Activated T-cell treated with anti-CD3 and anti-CD28 coated beads, Interleukin-2, amount 50 U/mL, for 24 hours (primary cell): Measurements from ENCODE around the gene ENPP3.
A peak's percentile ranks its signal among the peaks of the same experiment; 100 is the strongest.
"Not testable (repeated sequence)": the region's sequence is repeated elsewhere in the genome, so short reads cannot be mapped to it uniquely, and the experiment has no call there.

Experiments used
- DNase-seq: peaks from one replicate; pipeline ENCODE4 v3.0.0-alpha.2; 2020
- H3K27ac Mint-ChIP-seq: 2 replicates; pipeline ENCODE4 v1.8.0; 2020; ENCODE audit warnings: mild to moderate bottlenecking, mixed read lengths
- H3K27me3 Mint-ChIP-seq: 2 replicates; pipeline ENCODE4 v1.8.0; 2020; ENCODE audit warnings: mixed read lengths
- H3K36me3 Mint-ChIP-seq: 2 replicates; pipeline ENCODE4 v1.8.0; 2020; ENCODE audit warnings: low read depth, mixed read lengths
- H3K4me1 Mint-ChIP-seq: 2 replicates; pipeline ENCODE4 v1.8.0; 2020; ENCODE audit warnings: low read depth, mixed read lengths
- H3K4me3 Mint-ChIP-seq: 2 replicates; pipeline ENCODE4 v1.8.0; 2020; ENCODE audit warnings: mild to moderate bottlenecking, moderate library complexity, mixed read lengths
- H3K9me3 Mint-ChIP-seq: 2 replicates; pipeline ENCODE4 v1.8.0; 2020; ENCODE audit warnings: mixed read lengths

ENPP3 gene

DNA sequence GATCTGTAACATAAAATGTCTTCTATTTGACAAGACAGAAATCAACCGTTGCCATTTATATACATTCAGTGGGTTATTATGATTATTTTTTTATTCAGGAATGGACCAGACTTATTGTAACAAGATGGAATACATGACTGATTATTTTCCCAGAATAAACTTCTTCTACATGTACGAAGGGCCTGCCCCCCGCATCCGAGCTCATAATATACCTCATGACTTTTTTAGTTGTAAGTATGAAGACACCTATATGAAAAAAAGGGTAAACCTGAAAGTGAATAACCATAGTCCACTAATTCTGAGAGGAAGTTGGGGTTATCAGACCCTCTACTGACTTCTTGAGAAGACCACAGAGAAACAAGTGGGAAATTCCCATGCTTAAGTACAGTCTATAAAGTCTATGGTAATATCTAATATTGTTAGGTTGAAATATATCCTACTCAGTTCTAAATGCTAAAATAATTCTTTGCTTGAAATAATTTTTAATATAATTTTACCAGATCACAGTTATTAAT lies 48.2 kb downstream of the ENPP3 start:
- DNase-seq, result no peak

GRCh38 chr6:131687022-131687421 lies 49.9 kb downstream of the ENPP3 start:
- Mint-ChIP-seq H3K4me1 (peaks cover 39% of the 10 kb centered on the region), H3K27me3 (peaks cover 2% of the 10 kb centered on the region), H3K9me3 (no peaks in the 10 kb centered on the region), H3K4me3 (no peak overlapping the region), H3K27ac (no peak overlapping the region), H3K36me3 (no peaks in the 10 kb centered on the region)
- DNase-seq, result no peak

More for the DNA sequence above, 48.2 kb downstream of the ENPP3 start:
- Mint-ChIP-seq H3K9me3 (no peaks in the 10 kb centered on the region), H3K27ac (peak overlapping the region; percentile 77), H3K4me1 (peaks cover 39% of the 10 kb centered on the region), H3K36me3 (no peaks in the 10 kb centered on the region), H3K27me3 (no peaks in the 10 kb centered on the region), H3K4me3 (no peak overlapping the region)

GRCh38 chr6:131688286-131688685 lies 51.2 kb downstream of the ENPP3 start:
- DNase-seq, result no peak
- Mint-ChIP-seq H3K9me3 (no peaks in the 10 kb centered on the region), H3K27me3 (peaks cover 2% of the 10 kb centered on the region), H3K27ac (peak overlapping the region; percentile 59), H3K4me3 (no peak overlapping the region), H3K36me3 (no peaks in the 10 kb centered on the region), H3K4me1 (peaks cover 38% of the 10 kb centered on the region)

DNA sequence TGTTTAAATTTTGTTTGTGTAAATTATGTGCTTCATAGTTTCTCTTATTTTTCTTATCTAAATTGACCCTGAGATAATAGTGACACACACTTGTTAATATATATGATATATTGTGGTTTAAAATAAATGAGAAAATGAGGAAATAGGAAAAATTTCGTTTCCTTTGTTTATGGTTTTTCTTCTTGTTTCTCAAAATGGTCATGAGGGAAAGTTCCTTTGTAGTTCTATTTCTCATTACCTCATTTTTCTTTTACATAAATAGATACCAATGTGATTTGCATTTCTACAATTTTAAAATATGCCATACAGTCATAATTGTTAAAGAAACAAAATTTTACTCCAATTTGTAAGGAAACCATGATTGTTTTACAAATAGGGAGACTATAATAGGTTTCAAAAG lies 54.9 kb downstream of the ENPP3 start:
- no peaks in the 10 kb centered on the region for H3K9me3 Mint-ChIP-seq

DNA sequence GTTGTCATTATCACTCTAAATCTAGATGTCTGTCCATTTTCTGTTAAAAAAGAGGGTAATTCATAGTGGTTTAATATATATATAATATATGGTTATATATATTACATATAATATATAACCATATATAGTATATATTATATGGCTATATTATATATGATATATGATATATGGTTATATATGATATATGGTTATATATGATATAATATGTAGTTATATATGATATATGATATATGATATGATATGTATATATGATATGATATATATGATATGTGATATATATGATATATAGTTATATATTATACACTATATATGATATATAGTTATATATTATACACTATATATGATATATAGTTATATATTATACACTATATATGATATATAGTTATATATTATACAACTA lies 55.5 kb downstream of the ENPP3 start:
- Mint-ChIP-seq H3K4me1 (peaks cover 19% of the 10 kb centered on the region), H3K36me3 (no peaks in the 10 kb centered on the region), H3K27me3 (peaks cover 2% of the 10 kb centered on the region), H3K27ac (no peak overlapping the region), H3K4me3 (no peak overlapping the region), H3K9me3 (no peaks in the 10 kb centered on the region)
- no peak for DNase-seq

More for the DNA sequence above, 54.9 kb downstream of the ENPP3 start:
- H3K27ac Mint-ChIP-seq, result no peak overlapping the region
- DNase-seq, result no peak
- no peak overlapping the region for H3K4me3 Mint-ChIP-seq
- no peaks in the 10 kb centered on the region for H3K36me3 Mint-ChIP-seq
- H3K27me3 Mint-ChIP-seq, result peaks cover 2% of the 10 kb centered on the region
- peaks cover 21% of the 10 kb centered on the region for H3K4me1 Mint-ChIP-seq

DNA sequence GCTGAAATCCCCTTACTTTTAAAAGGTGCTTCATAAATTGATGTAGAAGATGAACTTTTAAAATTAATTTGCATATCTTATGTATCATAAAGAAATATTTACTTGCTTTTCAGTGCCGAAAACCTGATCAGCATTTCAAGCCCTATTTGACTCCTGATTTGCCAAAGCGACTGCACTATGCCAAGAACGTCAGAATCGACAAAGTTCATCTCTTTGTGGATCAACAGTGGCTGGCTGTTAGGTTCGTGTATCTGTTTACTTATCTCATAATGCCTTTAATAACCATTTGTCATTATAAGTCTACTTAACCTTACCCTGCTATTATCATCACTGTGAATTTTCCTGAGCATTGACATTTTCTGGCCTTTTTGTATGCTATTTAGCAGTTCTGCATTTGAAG lies 56.3 kb downstream of the ENPP3 start:
- H3K36me3 Mint-ChIP-seq, result no peaks in the 10 kb centered on the region
- peaks cover 13% of the 10 kb centered on the region for H3K4me1 Mint-ChIP-seq
- H3K9me3 Mint-ChIP-seq, result no peaks in the 10 kb centered on the region
- H3K27ac Mint-ChIP-seq, result no peak overlapping the region
- no peak for DNase-seq
- H3K27me3 Mint-ChIP-seq, result peaks cover 2% of the 10 kb centered on the region
- no peak overlapping the region for H3K4me3 Mint-ChIP-seq

GRCh38 chr6:131694832-131695426 lies 57.8 kb downstream of the ENPP3 start:
- Mint-ChIP-seq H3K27me3 (peaks cover 2% of the 10 kb centered on the region), H3K4me3 (no peak overlapping the region), H3K27ac (no peak overlapping the region), H3K9me3 (no peaks in the 10 kb centered on the region), H3K36me3 (no peaks in the 10 kb centered on the region), H3K4me1 (peaks cover 2% of the 10 kb centered on the region)
- DNase-seq, result peak; percentile 32

DNA sequence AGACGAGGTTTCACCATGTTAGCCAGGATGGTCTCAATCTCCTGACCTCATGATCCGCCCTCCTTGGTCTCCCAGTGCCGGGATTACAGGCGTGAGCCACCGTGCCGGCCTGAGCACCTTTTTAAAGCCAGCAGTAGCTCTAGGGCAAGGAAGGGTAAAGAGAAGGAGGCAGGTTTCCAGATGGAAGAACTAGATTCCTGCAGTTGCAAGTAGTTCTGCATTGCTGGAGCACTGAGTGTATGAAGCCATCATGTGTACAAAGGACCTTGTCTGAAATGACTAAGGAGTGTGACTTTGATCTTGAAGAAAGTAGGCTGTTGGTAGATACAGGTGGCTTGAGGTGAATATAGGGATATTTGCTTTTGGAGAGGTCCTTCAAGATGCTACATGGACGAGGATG lies 59.9 kb downstream of the ENPP3 start:
- Mint-ChIP-seq H3K27ac (no peak overlapping the region), H3K9me3 (no peaks in the 10 kb centered on the region), H3K36me3 (no peaks in the 10 kb centered on the region), H3K27me3 (no peaks in the 10 kb centered on the region), H3K4me1 (peaks cover 2% of the 10 kb centered on the region), H3K4me3 (no peak overlapping the region)
- DNase-seq, result no peak

DNA sequence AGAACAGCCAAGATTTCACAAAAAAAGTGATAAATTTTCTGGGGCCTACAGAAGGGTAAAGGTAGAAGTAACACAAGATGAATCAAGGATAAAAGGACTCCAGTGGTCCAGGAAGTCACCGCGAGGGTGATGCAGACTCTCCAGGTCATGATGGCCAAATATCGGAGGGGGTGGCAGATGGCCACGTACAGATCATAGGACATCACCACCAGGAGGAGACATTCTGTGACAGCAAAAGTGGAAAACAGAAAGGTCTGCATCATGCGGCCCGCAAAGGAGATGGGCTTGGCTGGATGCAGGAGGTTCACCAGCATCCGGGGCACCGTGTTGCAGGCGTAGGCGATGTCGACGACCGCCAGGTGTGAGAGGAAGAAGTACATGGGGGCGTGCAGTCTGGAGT lies 63.7 kb downstream of the ENPP3 start:
- DNase-seq, H3K4me3 Mint-ChIP-seq, H3K9me3 Mint-ChIP-seq, H3K4me1 Mint-ChIP-seq, H3K27ac Mint-ChIP-seq, H3K27me3 Mint-ChIP-seq, H3K36me3 Mint-ChIP-seq: not testable (repeated sequence)

- H3K36me3 Mint-ChIP-seq, H3K9me3 Mint-ChIP-seq, H3K27me3 Mint-ChIP-seq, H3K27ac Mint-ChIP-seq, H3K4me3 Mint-ChIP-seq, H3K4me1 Mint-ChIP-seq, DNase-seq: not testable (repeated sequence)
Measured at GRCh38 chr6:131703905-131704304, 66.8 kb downstream of the ENPP3 start.

GRCh38 chr6:131710917-131711316 lies 73.8 kb downstream of the ENPP3 start, which contains the start of gene CTAGE9:
Gene CTAGE9 (minus strand): TSS chr6:131711017. CDS start chr6:131711017, 0 bp downstream.
- not testable (repeated sequence) for H3K27ac Mint-ChIP-seq, H3K4me3 Mint-ChIP-seq, DNase-seq, H3K27me3 Mint-ChIP-seq, H3K4me1 Mint-ChIP-seq, H3K36me3 Mint-ChIP-seq, H3K9me3 Mint-ChIP-seq

DNA sequence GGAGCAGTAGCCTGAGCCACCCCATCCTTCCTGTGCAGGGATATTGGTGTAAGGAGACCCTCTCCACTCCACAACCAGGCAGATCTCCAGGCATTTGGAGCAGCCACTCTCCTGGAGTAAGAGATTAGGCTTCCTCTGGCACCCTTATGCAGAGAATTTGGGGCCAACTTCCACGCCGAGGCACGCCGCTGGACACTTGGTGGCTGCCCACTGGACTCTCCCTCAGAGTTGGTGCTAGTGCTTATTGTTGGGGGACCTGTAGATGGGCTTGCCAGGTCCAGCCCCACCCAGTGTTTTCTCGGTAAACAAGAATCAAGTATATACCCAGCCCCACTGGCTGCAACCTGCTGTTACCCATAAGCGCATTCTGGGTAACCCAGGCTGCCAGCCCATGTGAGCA lies 78.5 kb downstream of the ENPP3 start:
- DNase-seq, H3K27ac Mint-ChIP-seq, H3K27me3 Mint-ChIP-seq, H3K36me3 Mint-ChIP-seq, H3K4me3 Mint-ChIP-seq, H3K4me1 Mint-ChIP-seq, H3K9me3 Mint-ChIP-seq: not testable (repeated sequence)

DNA sequence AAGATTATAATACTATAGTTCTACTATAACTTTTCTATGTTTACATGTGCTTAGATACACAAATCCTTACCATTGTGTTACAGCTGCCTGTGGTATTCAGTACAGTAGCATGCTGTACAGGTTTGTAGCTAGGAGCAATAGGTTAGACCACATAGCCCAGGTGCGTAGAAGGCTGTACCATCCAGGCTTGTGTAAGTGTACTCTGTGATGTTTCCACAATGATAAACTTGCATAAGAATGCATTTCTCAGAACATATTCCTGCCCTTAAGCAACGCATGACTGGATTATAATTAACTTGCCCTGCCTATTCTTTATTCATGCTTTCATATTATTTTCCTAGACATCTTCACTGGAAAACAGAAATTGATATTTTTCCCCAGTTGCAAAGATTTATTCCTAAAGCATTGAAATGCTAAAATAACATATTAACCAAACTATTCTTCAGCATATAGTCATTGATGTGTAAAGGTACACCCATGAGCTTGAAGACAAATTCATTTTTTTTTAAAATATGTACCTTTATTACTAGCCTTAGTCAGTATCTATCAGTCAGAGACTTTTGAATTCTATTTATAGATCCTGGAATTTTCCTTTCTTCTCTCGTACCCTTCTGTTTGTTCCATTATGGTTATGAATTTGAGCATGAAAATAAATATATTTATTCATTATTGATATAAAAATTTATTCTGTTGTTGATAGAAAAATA lies 80.9 kb downstream of the ENPP3 start:
- no peak overlapping the region for H3K4me3 Mint-ChIP-seq
- H3K36me3 Mint-ChIP-seq, result no peaks in the 10 kb centered on the region
- H3K9me3 Mint-ChIP-seq, result no peaks in the 10 kb centered on the region
- no peak overlapping the region for H3K27ac Mint-ChIP-seq
- DNase-seq, result no peak
- no peaks in the 10 kb centered on the region for H3K27me3 Mint-ChIP-seq
- H3K4me1 Mint-ChIP-seq, result no peaks in the 10 kb centered on the region

GRCh38 chr6:131721161-131721560 lies 84.1 kb downstream of the ENPP3 start:
- Mint-ChIP-seq H3K4me3 (no peak overlapping the region), H3K4me1 (peaks cover 3% of the 10 kb centered on the region), H3K36me3 (no peaks in the 10 kb centered on the region), H3K9me3 (no peaks in the 10 kb centered on the region), H3K27me3 (no peaks in the 10 kb centered on the region), H3K27ac (no peak overlapping the region)
- DNase-seq, result no peak

DNA sequence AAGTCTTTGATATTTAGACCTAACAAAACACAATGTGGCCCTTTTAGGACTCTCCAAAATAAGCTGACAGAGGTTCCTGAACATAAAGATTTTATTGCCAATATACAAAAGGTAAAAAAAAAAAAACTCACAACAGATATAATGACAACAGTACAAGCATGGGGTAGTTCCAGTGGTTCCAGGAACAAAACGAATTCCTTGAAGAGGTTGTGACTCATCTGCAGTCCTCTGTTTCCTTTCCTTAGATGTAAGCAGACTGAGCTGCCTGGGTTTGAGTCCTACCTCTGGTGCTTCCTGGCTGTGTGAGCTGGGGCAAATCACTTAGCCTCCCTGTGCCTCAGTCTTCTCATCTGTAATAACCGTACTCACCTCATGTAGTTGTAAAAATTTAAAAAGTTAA lies 87.0 kb downstream of the ENPP3 start:
- Mint-ChIP-seq H3K27ac (no peak overlapping the region), H3K9me3 (peaks cover 5% of the 10 kb centered on the region), H3K4me1 (peaks cover 3% of the 10 kb centered on the region), H3K27me3 (no peaks in the 10 kb centered on the region), H3K36me3 (no peaks in the 10 kb centered on the region), H3K4me3 (no peak overlapping the region)
- DNase-seq, result no peak
